Measurements from ENCODE around the gene FMO4.

Gene FMO4

GRCh38 chr1:171280599-171280998, 33.4 kb upstream of the FMO4 start:
- Histone ChIP-seq H3K14ac (ENCODE audit: low read length in 2 of 2) (no peak overlapping the region), H3K27me3 (ENCODE audit: control insufficient read depth in 1 of 2, insufficient read depth in 1 of 2, low read length in 2 of 2) (peaks cover 0 to 8% of the 10 kb centered on the region in 2 experiments), H3K23ac (ENCODE audit: low read length in 2 of 2) (no peak overlapping the region), H2AFZ (ENCODE audit: low read depth, low read length) (no peak overlapping the region), H3K36me3 (ENCODE audit: control insufficient read depth in 1 of 2, insufficient read depth in 2 of 2, low read depth in 1 of 2, low read length in 2 of 2) (peaks cover 0 to 5% of the 10 kb centered on the region in 2 experiments), H3K4me1 (ENCODE audit: control insufficient read depth, insufficient read depth, low read depth, low read length) (no peaks in the 10 kb centered on the region), H2BK12ac (ENCODE audit: low read length in 2 of 2) (no peak overlapping the region), H4K91ac (ENCODE audit: low read length) (no peak overlapping the region), H2AK5ac (ENCODE audit: low read length, severe bottlenecking) (no peak overlapping the region), H3K18ac (ENCODE audit: low read depth in 1 of 2, low read length in 2 of 2) (no peak overlapping the region), H2BK15ac (ENCODE audit: low read depth, poor library complexity, severe bottlenecking) (no peak overlapping the region), H3K9ac (ENCODE audit: low read length) (no peak overlapping the region), H3K4ac (ENCODE audit: low read depth in 1 of 2, low read length in 2 of 2) (no peak overlapping the region), H3K79me1 (replicated peaks; ENCODE audit: low read length, poor library complexity, severe bottlenecking) (no peaks in the 10 kb centered on the region), H2BK5ac (ENCODE audit: low read depth, low read length, poor library complexity, severe bottlenecking) (no peak overlapping the region), H3K9me3 (ENCODE audit: control insufficient read depth, low read length) (no peaks in the 10 kb centered on the region), H4K8ac (ENCODE audit: low read length) (no peak overlapping the region), H3K4me2 (ENCODE audit: low read length, poor library complexity, severe bottlenecking) (no peak overlapping the region), H3K4me3 (ENCODE audit: insufficient read depth in 1 of 2, low read depth in 1 of 2, low read length in 2 of 2) (no peak overlapping the region), H3K27ac (ENCODE audit: low read length, poor library complexity, severe bottlenecking) (no peak overlapping the region), H2BK120ac (ENCODE audit: low read depth, low read length) (no peak overlapping the region)
- DNase-seq, result no peak
- WGBS, result 88% methylated on average over 7 of the region's 7 CpGs

DNA sequence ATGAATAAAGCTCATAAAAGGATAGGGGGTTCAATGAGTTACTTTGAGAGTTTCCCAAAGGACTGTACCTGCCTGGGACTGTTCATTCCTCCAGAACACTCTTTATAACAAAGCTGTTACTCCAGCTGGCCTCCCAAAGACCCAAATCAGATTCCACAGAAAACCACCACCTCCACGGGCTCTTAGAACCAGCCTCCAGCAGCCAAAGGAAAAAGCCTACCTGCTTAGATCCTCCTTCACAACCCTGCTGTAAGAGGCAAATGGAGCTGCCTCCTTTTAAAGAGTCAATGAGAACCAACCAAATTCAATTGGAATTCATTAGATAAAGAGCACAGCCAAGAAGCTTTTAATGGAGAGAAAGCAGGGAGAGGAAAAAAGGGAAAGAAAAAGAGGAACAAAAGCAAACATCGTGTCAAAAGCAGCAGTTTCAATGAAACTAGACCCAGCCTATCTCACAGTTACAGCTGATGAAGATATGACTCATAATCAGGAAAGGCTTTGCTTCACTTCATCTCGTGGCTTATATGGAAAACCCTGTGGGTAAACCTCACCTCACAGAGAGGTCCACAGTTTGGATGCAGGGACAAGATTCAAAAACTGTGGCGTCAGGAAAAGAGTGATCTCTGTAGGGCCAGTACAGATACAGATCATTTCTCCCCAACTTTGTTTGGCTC, 27.8 kb upstream of the FMO4 start:
- H3K36me3 ChIP-seq (ENCODE audit: control insufficient read depth in 1 of 2, insufficient read depth in 2 of 2, low read depth in 1 of 2, low read length in 2 of 2), result peaks cover 0 to 5% of the 10 kb centered on the region in 2 experiments
- no peak overlapping the region for H3K4me2 ChIP-seq (ENCODE audit: low read length, poor library complexity, severe bottlenecking)
- H3K14ac ChIP-seq (ENCODE audit: low read length in 2 of 2), result no peak overlapping the region
- no peaks in the 10 kb centered on the region for H3K27me3 ChIP-seq (ENCODE audit: control insufficient read depth in 1 of 2, insufficient read depth in 1 of 2, low read length in 2 of 2)
- H3K79me1 ChIP-seq (replicated peaks; ENCODE audit: low read length, poor library complexity, severe bottlenecking), result no peaks in the 10 kb centered on the region
- 61% methylated on average over 4 of the region's 4 CpGs for WGBS
- no peak overlapping the region for H4K8ac ChIP-seq (ENCODE audit: low read length)
- no peak overlapping the region for H3K4ac ChIP-seq (ENCODE audit: low read depth in 1 of 2, low read length in 2 of 2)
- H3K9me3 ChIP-seq (ENCODE audit: control insufficient read depth, low read length), result no peaks in the 10 kb centered on the region
- H2AK5ac ChIP-seq (ENCODE audit: low read length, severe bottlenecking), result no peak overlapping the region
- H3K23ac ChIP-seq (ENCODE audit: low read length in 2 of 2), result no peak overlapping the region
- no peak overlapping the region for H2BK12ac ChIP-seq (ENCODE audit: low read length in 2 of 2)
- no peak overlapping the region for H3K9ac ChIP-seq (ENCODE audit: low read length)
- DNase-seq, result no peak
- H3K4me1 ChIP-seq (ENCODE audit: control insufficient read depth, insufficient read depth, low read depth, low read length), result no peaks in the 10 kb centered on the region
- no peak overlapping the region for H2BK120ac ChIP-seq (ENCODE audit: low read depth, low read length)
- no peak overlapping the region for H2BK5ac ChIP-seq (ENCODE audit: low read depth, low read length, poor library complexity, severe bottlenecking)
- H3K18ac ChIP-seq (ENCODE audit: low read depth in 1 of 2, low read length in 2 of 2), result no peak overlapping the region
- H3K27ac ChIP-seq (ENCODE audit: low read length, poor library complexity, severe bottlenecking), result no peak overlapping the region
- H2AFZ ChIP-seq (ENCODE audit: low read depth, low read length), result no peak overlapping the region
- no peak overlapping the region for H3K4me3 ChIP-seq (ENCODE audit: insufficient read depth in 1 of 2, low read depth in 1 of 2, low read length in 2 of 2)
- no peak overlapping the region for H2BK15ac ChIP-seq (ENCODE audit: low read depth, poor library complexity, severe bottlenecking)
- H4K91ac ChIP-seq (ENCODE audit: low read length), result no peak overlapping the region

GRCh38 chr1:171290621-171291020, 23.4 kb upstream of the FMO4 start:
- 88% methylated on average over 2 of the region's 2 CpGs for WGBS
- Histone ChIP-seq H2BK12ac (ENCODE audit: low read length in 2 of 2) (no peak overlapping the region), H3K4me3 (ENCODE audit: insufficient read depth in 1 of 2, low read depth in 1 of 2, low read length in 2 of 2) (no peak overlapping the region)

DNA sequence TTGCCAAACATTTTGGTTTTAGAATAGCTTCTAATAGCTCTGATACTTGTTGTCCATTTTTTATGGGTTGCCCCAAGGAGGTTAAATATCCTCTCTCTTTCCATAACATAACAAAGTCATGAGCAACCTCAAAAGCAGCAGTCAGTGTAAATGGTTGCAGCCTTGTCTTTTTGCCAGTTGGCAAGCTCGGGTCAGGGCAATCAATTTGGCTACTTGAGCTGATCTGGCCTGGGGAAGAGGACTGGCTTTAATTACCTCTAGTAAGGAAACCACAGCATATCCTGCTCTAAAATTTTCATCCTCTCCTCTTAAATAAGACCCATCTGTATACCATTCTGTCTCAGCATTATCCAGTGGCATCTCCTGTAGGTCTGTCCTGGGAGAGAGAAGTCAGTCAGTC, 21.2 kb upstream of the FMO4 start:
- Histone ChIP-seq H3K9me3 (ENCODE audit: control insufficient read depth, low read length) (peaks cover 3% of the 10 kb centered on the region), H3K9ac (ENCODE audit: low read length) (no peak overlapping the region), H3K4me3 (ENCODE audit: insufficient read depth in 1 of 2, low read depth in 1 of 2, low read length in 2 of 2) (no peak overlapping the region), H3K4me1 (ENCODE audit: control insufficient read depth, insufficient read depth, low read depth, low read length) (no peaks in the 10 kb centered on the region), H2BK12ac (ENCODE audit: low read length in 2 of 2) (no peak overlapping the region), H2AK5ac (ENCODE audit: low read length, severe bottlenecking) (no peak overlapping the region), H2BK120ac (ENCODE audit: low read depth, low read length) (no peak overlapping the region), H3K4me2 (ENCODE audit: low read length, poor library complexity, severe bottlenecking) (no peak overlapping the region), H2AFZ (ENCODE audit: low read depth, low read length) (no peak overlapping the region), H4K91ac (ENCODE audit: low read length) (no peak overlapping the region), H3K27me3 (ENCODE audit: control insufficient read depth in 1 of 2, insufficient read depth in 1 of 2, low read length in 2 of 2) (no peaks in the 10 kb centered on the region), H3K36me3 (ENCODE audit: control insufficient read depth in 1 of 2, insufficient read depth in 2 of 2, low read depth in 1 of 2, low read length in 2 of 2) (no peaks in the 10 kb centered on the region), H4K8ac (ENCODE audit: low read length) (no peak overlapping the region), H2BK5ac (ENCODE audit: low read depth, low read length, poor library complexity, severe bottlenecking) (no peak overlapping the region), H3K4ac (ENCODE audit: low read depth in 1 of 2, low read length in 2 of 2) (no peak overlapping the region), H2BK15ac (ENCODE audit: low read depth, poor library complexity, severe bottlenecking) (no peak overlapping the region), H3K18ac (ENCODE audit: low read depth in 1 of 2, low read length in 2 of 2) (no peak overlapping the region), H3K27ac (ENCODE audit: low read length, poor library complexity, severe bottlenecking) (no peak overlapping the region), H3K14ac (ENCODE audit: low read length in 2 of 2) (no peak overlapping the region), H3K23ac (ENCODE audit: low read length in 2 of 2) (no peak overlapping the region), H3K79me1 (replicated peaks; ENCODE audit: low read length, poor library complexity, severe bottlenecking) (no peaks in the 10 kb centered on the region)
- 64% methylated on average over 1 of the region's 1 CpG for WGBS
- no peak for DNase-seq

More at GRCh38 chr1:171290621-171291020, 23.4 kb upstream of the FMO4 start:
- H3K9me3 ChIP-seq (ENCODE audit: control insufficient read depth, low read length), result no peaks in the 10 kb centered on the region
- H3K14ac ChIP-seq (ENCODE audit: low read length in 2 of 2), result no peak overlapping the region
- H3K27ac ChIP-seq (ENCODE audit: low read length, poor library complexity, severe bottlenecking), result no peak overlapping the region
- no peaks in the 10 kb centered on the region for H3K4me1 ChIP-seq (ENCODE audit: control insufficient read depth, insufficient read depth, low read depth, low read length)
- no peak overlapping the region for H3K9ac ChIP-seq (ENCODE audit: low read length)
- H3K79me1 ChIP-seq (replicated peaks; ENCODE audit: low read length, poor library complexity, severe bottlenecking), result no peaks in the 10 kb centered on the region
- no peaks in the 10 kb centered on the region for H3K36me3 ChIP-seq (ENCODE audit: control insufficient read depth in 1 of 2, insufficient read depth in 2 of 2, low read depth in 1 of 2, low read length in 2 of 2)
- DNase-seq, result no peak
- no peaks in the 10 kb centered on the region for H3K27me3 ChIP-seq (ENCODE audit: control insufficient read depth in 1 of 2, insufficient read depth in 1 of 2, low read length in 2 of 2)
- H3K4me2 ChIP-seq (ENCODE audit: low read length, poor library complexity, severe bottlenecking), result no peak overlapping the region
- H2AFZ ChIP-seq (ENCODE audit: low read depth, low read length), result no peak overlapping the region
- no peak overlapping the region for H2BK15ac ChIP-seq (ENCODE audit: low read depth, poor library complexity, severe bottlenecking)
- H2AK5ac ChIP-seq (ENCODE audit: low read length, severe bottlenecking), result no peak overlapping the region
- no peak overlapping the region for H2BK5ac ChIP-seq (ENCODE audit: low read depth, low read length, poor library complexity, severe bottlenecking)
- H4K91ac ChIP-seq (ENCODE audit: low read length), result no peak overlapping the region
- H3K4ac ChIP-seq (ENCODE audit: low read depth in 1 of 2, low read length in 2 of 2), result no peak overlapping the region
- no peak overlapping the region for H2BK120ac ChIP-seq (ENCODE audit: low read depth, low read length)
- H3K23ac ChIP-seq (ENCODE audit: low read length in 2 of 2), result no peak overlapping the region
- no peak overlapping the region for H3K18ac ChIP-seq (ENCODE audit: low read depth in 1 of 2, low read length in 2 of 2)
- H4K8ac ChIP-seq (ENCODE audit: low read length), result no peak overlapping the region
